Neuronal stem cell (in vitro differentiated cells): ENCODE data around the gene CAMTA1.

Source experiments
- DNase-seq: peaks from one replicate; pipeline ENCODE4 v3.0.0-alpha.2; 2013; ENCODE audit warnings: low spot score
- H2AFZ ChIP-seq: one replicate; pipeline ENCODE4 v1.6.1; 2013; ENCODE audit warnings: mild to moderate bottlenecking, low read length, inconsistent platforms
- H2AK5ac ChIP-seq: 2 replicates; pipeline ENCODE4 v1.6.1; 2013; ENCODE audit warnings: low read depth, mild to moderate bottlenecking, inconsistent platforms, low read length, moderate library complexity, mixed read lengths
- H2BK120ac ChIP-seq: 2 replicates; pipeline ENCODE4 v1.6.1; 2013; ENCODE audit warnings: low read depth, mild to moderate bottlenecking, inconsistent platforms, low read length, moderate library complexity, mixed read lengths
- H2BK12ac ChIP-seq: one replicate; pipeline ENCODE4 v1.6.1; 2013; ENCODE audit warnings: low read length, inconsistent platforms
- H2BK15ac ChIP-seq: 2 replicates; pipeline ENCODE4 v1.6.1; 2013; ENCODE audit warnings: mild to moderate bottlenecking, low read length, inconsistent platforms, mixed read lengths
- H2BK5ac ChIP-seq: one replicate; pipeline ENCODE4 v1.6.1; 2013; ENCODE audit warnings: inconsistent platforms, mild to moderate bottlenecking, low read length, moderate library complexity
- H3K14ac ChIP-seq: one replicate; pipeline ENCODE4 v1.6.1; 2013; ENCODE audit warnings: low read length, inconsistent platforms
- H3K18ac ChIP-seq: 2 replicates; pipeline ENCODE4 v1.6.1; 2013; ENCODE audit warnings: low read length, inconsistent platforms
- H3K23ac ChIP-seq: 2 replicates; pipeline ENCODE4 v1.6.1; 2013; ENCODE audit warnings: low read depth, mild to moderate bottlenecking, mixed read lengths, low read length, inconsistent platforms; ENCODE audit not compliant: poor library complexity
- H3K27ac ChIP-seq: replicated peaks from 3 replicates; pipeline ENCODE4 v1.5.1; 2013; ENCODE audit warnings: low read length, inconsistent platforms
- H3K27me3 ChIP-seq, 3 experiments: 2 replicates each; pipeline ENCODE4 v1.6.1; 2013; ENCODE audit warnings: low read length in 3 of 3, mild to moderate bottlenecking in 2 of 3, inconsistent platforms in 1 of 3, low read depth in 1 of 3, mixed read lengths in 1 of 3, moderate library complexity in 1 of 3; ENCODE audit not compliant: control insufficient read depth in 3 of 3, insufficient read depth in 3 of 3
- H3K36me3 ChIP-seq, 2 donors: replicated peaks in 1 of 2; 2 replicates each; pipeline ENCODE4 v1.6.1; 2013; ENCODE audit warnings: low read length in 2 of 2; ENCODE audit not compliant: control insufficient read depth in 2 of 2, insufficient read depth in 2 of 2
- H3K4ac ChIP-seq: 2 replicates; pipeline ENCODE4 v1.6.1; 2013; ENCODE audit warnings: inconsistent platforms, mild to moderate bottlenecking, low read length, moderate library complexity
- H3K4me1 ChIP-seq, 2 donors: 1 replicate in 1 of 2; 2 replicates in 1 of 2; pipeline ENCODE4 v1.6.1; 2013; ENCODE audit warnings: low read length in 2 of 2, low read depth in 1 of 2; ENCODE audit not compliant: control insufficient read depth in 2 of 2, insufficient read depth in 1 of 2
- H3K4me2 ChIP-seq: one replicate; pipeline ENCODE4 v1.6.1; 2013; ENCODE audit warnings: mild to moderate bottlenecking, low read length, inconsistent platforms; ENCODE audit not compliant: insufficient read depth, poor library complexity, severe bottlenecking
- H3K4me3 ChIP-seq, 2 donors: 2 replicates each; pipeline ENCODE4 v1.5.1; 2013; ENCODE audit warnings: low read length in 2 of 2, mild to moderate bottlenecking in 2 of 2, inconsistent platforms in 1 of 2, moderate library complexity in 1 of 2
- H3K79me1 ChIP-seq: one replicate; pipeline ENCODE4 v1.6.1; 2013; ENCODE audit warnings: low read depth, mild to moderate bottlenecking, inconsistent platforms, low read length, moderate library complexity
- H3K9ac ChIP-seq: one replicate; pipeline ENCODE4 v1.6.1; 2013; ENCODE audit warnings: mild to moderate bottlenecking, low read depth, low read length, inconsistent platforms; ENCODE audit not compliant: poor library complexity
- H3K9me3 ChIP-seq, 2 donors: replicated peaks in 1 of 2; 2 replicates each; pipeline versions ENCODE3 to v1.6.1; 2013; ENCODE audit warnings: low read length in 2 of 2, mild to moderate bottlenecking in 2 of 2, inconsistent platforms in 1 of 2, low read depth in 1 of 2, mixed read lengths in 1 of 2, moderate library complexity in 1 of 2; ENCODE audit not compliant: control insufficient read depth in 2 of 2, insufficient read depth in 1 of 2
- H4K8ac ChIP-seq: one replicate; pipeline ENCODE4 v1.6.1; 2013; ENCODE audit warnings: low read depth, mild to moderate bottlenecking, inconsistent platforms, low read length, moderate library complexity
- H4K91ac ChIP-seq: one replicate; pipeline ENCODE4 v1.6.1; 2013; ENCODE audit warnings: low read length, low read depth, mild to moderate bottlenecking, inconsistent platforms; ENCODE audit not compliant: poor library complexity
- WGBS, 2 donors: extraction: QIAGEN DNeasy Blood & Tissue Kit; methylation state at CpG; one replicate each; pipeline ENCODE4 v1.1.7; 2013; ENCODE audit warnings: missing lambda C conversion rate in 2 of 2, mixed read lengths in 1 of 2; ENCODE audit not compliant: insufficient read length in 2 of 2, insufficient replicate concordance in 1 of 2; ENCODE audit errors: extremely low coverage in 2 of 2; 5-methylcytosine and 5-hydroxymethylcytosine counted together

Gene CAMTA1

GRCh38 chr1:7171574-7171973 is 386.3 kb downstream of the CAMTA1 start:
- WGBS, 2 donors = no CpG with 5 or more reads among the region's 6 CpGs
- H2AFZ ChIP-seq = no peak overlapping the region
- no peak overlapping the region for H4K91ac ChIP-seq
- no peak overlapping the region for H2BK15ac ChIP-seq
- H3K14ac ChIP-seq = no peak overlapping the region
- H3K27me3 ChIP-seq = peaks cover 0 to 6% (median 0%) of the 10 kb centered on the region in 3 experiments
- no peak overlapping the region for H3K23ac ChIP-seq
- H2BK120ac ChIP-seq = no peak overlapping the region
- no peak overlapping the region for H4K8ac ChIP-seq
- H3K18ac ChIP-seq = no peak overlapping the region
- H3K4ac ChIP-seq = no peak overlapping the region
- no peak overlapping the region for H2BK5ac ChIP-seq
- H2AK5ac ChIP-seq = no peak overlapping the region
- H3K36me3 ChIP-seq = no peaks in the 10 kb centered on the region
- no peak for DNase-seq
- no peak overlapping the region for H2BK12ac ChIP-seq
- H3K9me3 ChIP-seq = no peaks in the 10 kb centered on the region
- H3K27ac ChIP-seq = no peak overlapping the region
- no peaks in the 10 kb centered on the region for H3K4me1 ChIP-seq
- no peak overlapping the region for H3K4me2 ChIP-seq
- no peaks in the 10 kb centered on the region for H3K79me1 ChIP-seq
- H3K4me3 ChIP-seq = no peak overlapping the region
- no peak overlapping the region for H3K9ac ChIP-seq

DNA sequence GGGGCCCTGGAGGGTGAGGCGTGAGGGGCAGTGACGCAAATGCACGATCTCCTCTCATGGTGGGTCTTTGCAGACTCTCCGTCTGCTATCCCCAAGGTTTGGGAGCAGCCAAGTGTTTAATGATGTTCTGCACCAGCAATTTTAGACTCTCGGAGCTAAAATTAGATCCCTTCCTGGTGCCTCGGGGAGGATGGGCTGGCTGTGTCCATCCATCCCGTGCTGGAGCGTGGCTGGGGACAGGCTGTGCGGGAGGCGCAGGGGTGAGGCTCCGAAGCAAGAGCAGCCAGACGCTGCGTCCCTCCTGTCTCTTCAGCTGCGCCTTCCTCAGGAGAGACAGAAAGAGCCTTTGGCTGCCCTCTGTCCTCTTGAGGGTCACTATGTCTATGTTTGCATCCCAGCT is 387.6 kb downstream of the CAMTA1 start:
- H3K4ac ChIP-seq = no peak overlapping the region
- no peak overlapping the region for H2BK15ac ChIP-seq
- H2BK12ac ChIP-seq = no peak overlapping the region
- no peak overlapping the region for H3K4me3 ChIP-seq
- H3K27ac ChIP-seq = no peak overlapping the region
- H2BK120ac ChIP-seq = no peak overlapping the region
- peaks cover 0 to 6% (median 0%) of the 10 kb centered on the region in 3 experiments for H3K27me3 ChIP-seq
- no peak overlapping the region for H2BK5ac ChIP-seq
- H3K4me2 ChIP-seq = no peak overlapping the region
- no CpG with 5 or more reads among the region's 14 CpGs for WGBS, 2 donors
- H3K9me3 ChIP-seq = peaks cover 0 to 8% of the 10 kb centered on the region in 2 donors
- H4K8ac ChIP-seq = no peak overlapping the region
- H2AFZ ChIP-seq = no peak overlapping the region
- H3K9ac ChIP-seq = no peak overlapping the region
- peak overlapping the region; percentile 52 for H3K18ac ChIP-seq
- no peak for DNase-seq
- H2AK5ac ChIP-seq = no peak overlapping the region
- no peak overlapping the region for H3K14ac ChIP-seq
- no peaks in the 10 kb centered on the region for H3K79me1 ChIP-seq
- no peak overlapping the region for H4K91ac ChIP-seq
- no peaks in the 10 kb centered on the region for H3K36me3 ChIP-seq
- peaks cover 0 to 3% of the 10 kb centered on the region in 2 donors for H3K4me1 ChIP-seq
- H3K23ac ChIP-seq = no peak overlapping the region

DNA sequence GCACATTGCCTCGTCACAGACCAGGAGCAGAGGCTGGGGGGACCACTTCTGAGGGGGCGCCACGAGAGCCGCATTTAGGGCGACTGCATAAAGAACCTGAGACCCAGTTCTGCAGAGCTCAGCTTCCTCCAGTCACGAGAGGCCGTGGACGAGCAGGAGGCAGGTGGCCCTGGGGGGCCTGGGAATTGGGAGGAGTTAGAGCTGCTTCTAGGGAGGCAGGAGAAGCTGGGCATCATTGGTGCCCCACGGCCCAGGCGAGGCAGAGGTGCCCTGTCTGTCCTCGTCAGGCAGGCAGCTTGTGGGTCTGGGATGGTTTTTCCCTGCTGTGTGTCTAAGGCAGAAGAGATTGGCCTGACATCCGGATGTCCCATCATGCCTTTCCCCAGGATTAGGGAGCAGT is 389.3 kb downstream of the CAMTA1 start:
- H3K27me3 ChIP-seq = peaks cover 0 to 6% (median 0%) of the 10 kb centered on the region in 3 experiments
- H3K4me1 ChIP-seq = peaks cover 0 to 3% of the 10 kb centered on the region in 2 donors
- H3K14ac ChIP-seq = no peak overlapping the region
- peak overlapping the region; percentile 24 for H3K9ac ChIP-seq
- H2BK15ac ChIP-seq = no peak overlapping the region
- peaks cover 0 to 8% of the 10 kb centered on the region in 2 donors for H3K9me3 ChIP-seq
- H3K4me2 ChIP-seq = no peak overlapping the region
- H2AFZ ChIP-seq = no peak overlapping the region
- H3K18ac ChIP-seq = no peak overlapping the region
- H4K91ac ChIP-seq = no peak overlapping the region
- H3K4me3 ChIP-seq = no peak overlapping the region
- H2BK120ac ChIP-seq = no peak overlapping the region
- H4K8ac ChIP-seq = no peak overlapping the region
- no peak for DNase-seq
- no peaks in the 10 kb centered on the region for H3K79me1 ChIP-seq
- H3K36me3 ChIP-seq = no peaks in the 10 kb centered on the region
- no peak overlapping the region for H2BK5ac ChIP-seq
- H2AK5ac ChIP-seq = no peak overlapping the region
- no CpG with 5 or more reads among the region's 12 CpGs for WGBS, 2 donors
- H2BK12ac ChIP-seq = no peak overlapping the region
- no peak overlapping the region for H3K27ac ChIP-seq
- no peak overlapping the region for H3K23ac ChIP-seq
- no peak overlapping the region for H3K4ac ChIP-seq

GRCh38 chr1:7174980-7175906 is 390.0 kb downstream of the CAMTA1 start:
- Histone ChIP-seq H3K23ac (no peak overlapping the region), H3K18ac (no peak overlapping the region), H3K4ac (no peak overlapping the region), H2AK5ac (no peak overlapping the region), H2BK15ac (no peak overlapping the region), H4K8ac (no peak overlapping the region), H2BK120ac (no peak overlapping the region), H3K9ac (no peak overlapping the region), H2AFZ (no peak overlapping the region), H3K9me3 (peaks cover 0 to 8% of the 10 kb centered on the region in 2 donors), H2BK5ac (no peak overlapping the region), H3K27me3 (peaks cover 0 to 6% (median 0%) of the 10 kb centered on the region in 3 experiments), H2BK12ac (no peak overlapping the region), H3K27ac (no peak overlapping the region), H3K4me2 (no peak overlapping the region), H4K91ac (peak overlapping the region; percentile 5), H3K36me3 (no peaks in the 10 kb centered on the region), H3K4me1 (peaks cover 0 to 3% of the 10 kb centered on the region in 2 donors), H3K4me3 (no peak overlapping the region), H3K14ac (no peak overlapping the region), H3K79me1 (no peaks in the 10 kb centered on the region)
- WGBS, 2 donors = no CpG with 5 or more reads among the region's 15 CpGs
- DNase-seq = no peak
